Neutrophil (primary cell): ENCODE data around the gene TUBA1A.
A peak's percentile ranks its signal among the peaks of the same experiment; 100 is the strongest.
"Not testable (repeated sequence)": the region's sequence is repeated elsewhere in the genome, so short reads cannot be mapped to it uniquely, and the experiment has no call there.

ENCODE experiments used
- H3K27ac ChIP-seq: fragments of 200-600 bp; sonication (generic); 2 replicates; pipeline ENCODE4 v1.5.1; 2016; ENCODE audit warnings: mild to moderate bottlenecking, moderate library complexity
- H3K27me3 ChIP-seq: fragments of 200-600 bp; sonication (generic); 2 replicates; pipeline ENCODE4 v1.6.0; 2016; ENCODE audit warnings: mild to moderate bottlenecking
- H3K36me3 ChIP-seq: fragments of 200-600 bp; sonication (generic); 2 replicates; pipeline ENCODE4 v1.5.1; 2017
- H3K4me1 ChIP-seq, 2 experiments: fragments of 200-600 bp in 1 of 2; sonication (generic) in 1 of 2; 1 replicate in 1 of 2; 2 replicates in 1 of 2; pipeline versions ENCODE4 v1.5.1 to v1.6.1; 2013 to 2016; ENCODE audit warnings: low read depth in 1 of 2, low read length in 1 of 2, mild to moderate bottlenecking in 1 of 2, moderate library complexity in 1 of 2; ENCODE audit not compliant: control insufficient read depth in 1 of 2, insufficient read depth in 1 of 2
- H3K4me3 ChIP-seq, 2 experiments: fragments of 200-600 bp in 1 of 2; sonication (generic) in 1 of 2; 1 replicate in 1 of 2; 2 replicates in 1 of 2; pipeline ENCODE4 v1.5.1; 2013 to 2016; ENCODE audit warnings: low read depth in 1 of 2, low read length in 1 of 2, mild to moderate bottlenecking in 1 of 2, moderate library complexity in 1 of 2
- H3K9me3 ChIP-seq: fragments of 200-600 bp; sonication (generic); 2 replicates; pipeline ENCODE4 v1.5.1; 2016
- CTCF ChIP-seq: fragments of 200-600 bp; sonication (generic); IDR thresholded peaks from 2 replicates; pipeline ENCODE4 v1.5.1; 2016; ENCODE audit warnings: antibody characterized with exemption

The TUBA1A gene

GRCh38 chr12:49189731-49190716, 1.1 kb upstream of the TUBA1A start:
- Histone ChIP-seq H3K36me3 (peaks cover 24% of the 10 kb centered on the region), H3K27ac (peak overlapping the region; percentile 100), H3K27me3 (no peaks in the 10 kb centered on the region), H3K9me3 (no peaks in the 10 kb centered on the region), H3K4me1 (peaks cover 34 to 38% of the 10 kb centered on the region in 2 experiments), H3K4me3 (peak overlapping the region; percentile 83 to 86)
- TF ChIP-seq CTCF, result no peak

- peaks cover 33 to 38% of the 10 kb centered on the region in 2 experiments for H3K4me1 ChIP-seq
- H3K4me3 ChIP-seq, result peak overlapping the region; percentile 83 to 86
- no peaks in the 10 kb centered on the region for H3K9me3 ChIP-seq
- no peak for TF ChIP-seq CTCF
- peaks cover 40% of the 10 kb centered on the region for H3K36me3 ChIP-seq
- no peaks in the 10 kb centered on the region for H3K27me3 ChIP-seq
- H3K27ac ChIP-seq, result peak overlapping the region; percentile 100
Observed at GRCh38 chr12:49188201-49188915, 522 bp downstream of the TUBA1A start.

- H3K4me3 ChIP-seq, result peak overlapping the region; percentile 83 to 86
- TF ChIP-seq CTCF, result no peak
- peak overlapping the region; percentile 100 for H3K27ac ChIP-seq
Observed at GRCh38 chr12:49187184-49187583, 1.7 kb downstream of the TUBA1A start.

GRCh38 chr12:49186307-49186706, 2.6 kb downstream of the TUBA1A start:
- H3K9me3 ChIP-seq, H3K27me3 ChIP-seq: not testable (repeated sequence)
- Histone ChIP-seq H3K36me3 (peaks cover 41% of the 10 kb centered on the region), H3K4me1 (peaks cover 33 to 37% of the 10 kb centered on the region in 2 experiments), H3K4me3 (peak overlapping the region in 1 of 2 experiments; percentile 83), H3K27ac (peak overlapping the region; percentile 6)

More at GRCh38 chr12:49187184-49187583, 1.7 kb downstream of the TUBA1A start:
- H3K4me1 ChIP-seq, result peaks cover 33 to 38% of the 10 kb centered on the region in 2 experiments
- H3K36me3 ChIP-seq, result peaks cover 41% of the 10 kb centered on the region
- no peaks in the 10 kb centered on the region for H3K27me3 ChIP-seq
- no peaks in the 10 kb centered on the region for H3K9me3 ChIP-seq

- H3K27me3 ChIP-seq, H3K9me3 ChIP-seq, H3K4me3 ChIP-seq: not testable (repeated sequence)
- Histone ChIP-seq H3K27ac (peak overlapping the region; percentile 38), H3K4me1 (peaks cover 24% of the 10 kb centered on the region in 2 experiments), H3K36me3 (peaks cover 41% of the 10 kb centered on the region)
Observed at GRCh38 chr12:49184697-49185096, 4.2 kb downstream of the TUBA1A start.

GRCh38 chr12:49183214-49183950, 5.5 kb downstream of the TUBA1A start:
- not testable (repeated sequence) for H3K27me3 ChIP-seq, H3K4me3 ChIP-seq, H3K9me3 ChIP-seq
- peaks cover 18% of the 10 kb centered on the region in 2 experiments for H3K4me1 ChIP-seq
- peak overlapping the region; percentile 27 for H3K27ac ChIP-seq
- H3K36me3 ChIP-seq, result peaks cover 41% of the 10 kb centered on the region
